ENCODE data around the gene SLC29A3.

Gene SLC29A3

GRCh38 chr10:71273506-71273905 lies 45.6 kb upstream of the SLC29A3 start:
- in situ Hi-C loops (cut with MboI; ENCODE audit: low pct_unique_long_range_greater_than_20kb, low sequenced_read_pairs, unreplicated experiment) = no loop called here
- TF ChIP-seq, protein P1, sequence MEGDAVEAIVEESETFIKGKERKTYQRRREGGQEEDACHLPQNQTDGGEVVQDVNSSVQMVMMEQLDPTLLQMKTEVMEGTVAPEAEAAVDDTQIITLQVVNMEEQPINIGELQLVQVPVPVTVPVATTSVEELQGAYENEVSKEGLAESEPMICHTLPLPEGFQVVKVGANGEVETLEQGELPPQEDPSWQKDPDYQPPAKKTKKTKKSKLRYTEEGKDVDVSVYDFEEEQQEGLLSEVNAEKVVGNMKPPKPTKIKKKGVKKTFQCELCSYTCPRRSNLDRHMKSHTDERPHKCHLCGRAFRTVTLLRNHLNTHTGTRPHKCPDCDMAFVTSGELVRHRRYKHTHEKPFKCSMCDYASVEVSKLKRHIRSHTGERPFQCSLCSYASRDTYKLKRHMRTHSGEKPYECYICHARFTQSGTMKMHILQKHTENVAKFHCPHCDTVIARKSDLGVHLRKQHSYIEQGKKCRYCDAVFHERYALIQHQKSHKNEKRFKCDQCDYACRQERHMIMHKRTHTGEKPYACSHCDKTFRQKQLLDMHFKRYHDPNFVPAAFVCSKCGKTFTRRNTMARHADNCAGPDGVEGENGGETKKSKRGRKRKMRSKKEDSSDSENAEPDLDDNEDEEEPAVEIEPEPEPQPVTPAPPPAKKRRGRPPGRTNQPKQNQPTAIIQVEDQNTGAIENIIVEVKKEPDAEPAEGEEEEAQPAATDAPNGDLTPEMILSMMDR (IDR thresholded peaks at IDR 0.05; ENCODE audit: extremely low read depth, insufficient read depth, missing control alignments) = no peak
- DNase-seq (ENCODE audit: low spot score) = no peak

GRCh38 chr10:71274901-71275796 lies 43.9 kb upstream of the SLC29A3 start:
- TF ChIP-seq, protein P1 (IDR thresholded peaks at IDR 0.05; ENCODE audit: extremely low read depth, insufficient read depth, missing control alignments) = no peak

GRCh38 chr10:71276873-71277272 lies 42.2 kb upstream of the SLC29A3 start:
- in situ Hi-C loops (cut with MboI; ENCODE audit: low pct_unique_long_range_greater_than_20kb, low sequenced_read_pairs, unreplicated experiment) = no loop called here
- DNase-seq (ENCODE audit: low spot score) = no peak
- TF ChIP-seq, protein P1 (IDR thresholded peaks at IDR 0.05; ENCODE audit: extremely low read depth, insufficient read depth, missing control alignments) = no peak

More at GRCh38 chr10:71274901-71275796, 43.9 kb upstream of the SLC29A3 start:
- in situ Hi-C loops (cut with MboI; ENCODE audit: low pct_unique_long_range_greater_than_20kb, low sequenced_read_pairs, unreplicated experiment) = no loop called here
- DNase-seq (ENCODE audit: low spot score) = no peak

DNA sequence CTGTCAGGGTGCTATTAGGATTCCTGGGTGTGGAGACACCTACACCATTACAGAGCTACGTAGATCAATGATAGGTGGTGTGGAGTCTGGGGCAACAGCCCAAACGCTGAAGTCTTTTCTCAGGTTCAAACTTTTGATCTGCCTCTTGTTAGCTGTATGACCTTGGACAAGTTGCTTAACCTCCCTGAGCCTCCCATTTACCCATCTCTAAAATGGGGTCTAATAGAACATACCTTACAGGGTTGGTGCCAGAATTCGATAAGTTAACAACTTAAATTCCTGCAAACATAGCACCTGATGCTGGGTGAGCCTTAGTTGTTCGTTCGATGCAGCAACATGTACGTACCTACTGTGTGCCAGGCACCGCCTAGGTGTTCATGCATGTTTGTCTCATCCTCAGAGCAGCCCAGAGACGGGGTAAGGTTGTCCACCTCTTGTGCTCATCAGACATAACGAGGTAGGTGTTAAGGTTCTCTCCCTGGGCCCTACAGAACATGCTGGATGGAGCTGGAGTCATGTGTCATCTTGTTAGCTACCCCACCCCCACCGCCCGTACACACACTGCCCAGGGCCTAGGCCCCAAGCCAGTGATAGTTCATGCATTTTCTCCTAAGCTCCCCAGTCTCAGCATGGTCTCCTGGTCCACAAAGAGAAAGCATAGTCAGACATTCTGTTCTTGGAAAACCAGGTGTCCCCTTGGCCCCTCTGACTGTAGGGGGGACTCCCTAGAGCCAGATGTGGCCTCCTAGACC lies 41.0 kb upstream of the SLC29A3 start:
- in situ Hi-C loops (cut with MboI; ENCODE audit: low pct_unique_long_range_greater_than_20kb, low sequenced_read_pairs, unreplicated experiment) = no loop called here
- DNase-seq (ENCODE audit: low spot score) = no peak
- TF ChIP-seq, protein P1 (IDR thresholded peaks at IDR 0.05; ENCODE audit: extremely low read depth, insufficient read depth, missing control alignments) = no peak

GRCh38 chr10:71278691-71279588 lies 40.1 kb upstream of the SLC29A3 start:
- TF ChIP-seq, protein P1 (IDR thresholded peaks at IDR 0.05; ENCODE audit: extremely low read depth, insufficient read depth, missing control alignments) = no peak
- DNase-seq (ENCODE audit: low spot score) = no peak
- in situ Hi-C loops (cut with MboI; ENCODE audit: low pct_unique_long_range_greater_than_20kb, low sequenced_read_pairs, unreplicated experiment) = no loop called here

All from GM13977 (cell line).